ENCODE data around the gene SLC31A1.

DNA sequence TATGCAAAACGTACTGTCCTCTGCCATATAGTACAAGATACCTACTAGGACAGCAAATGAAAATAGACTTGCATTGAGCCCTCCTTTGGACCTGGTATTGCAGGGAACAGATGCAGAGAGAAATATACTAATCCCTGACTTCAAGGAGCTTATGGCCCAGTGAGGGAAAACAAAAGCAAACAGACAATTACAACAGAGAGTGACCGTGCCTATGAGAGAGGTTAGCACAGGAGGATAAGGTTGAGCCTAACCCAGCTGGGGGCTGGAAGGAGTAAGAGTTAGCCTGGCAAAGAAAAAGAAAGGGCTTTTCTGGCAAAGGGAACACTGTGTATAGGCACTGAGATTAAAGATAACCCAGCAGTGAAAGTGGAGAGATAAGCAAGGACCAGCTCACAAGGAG is 48.5 kb downstream of the SLC31A1 start:
- TF ChIP-seq POLR2A (IDR thresholded peaks at IDR 0.05) = no peak
- TF ChIP-seq, protein P1, sequence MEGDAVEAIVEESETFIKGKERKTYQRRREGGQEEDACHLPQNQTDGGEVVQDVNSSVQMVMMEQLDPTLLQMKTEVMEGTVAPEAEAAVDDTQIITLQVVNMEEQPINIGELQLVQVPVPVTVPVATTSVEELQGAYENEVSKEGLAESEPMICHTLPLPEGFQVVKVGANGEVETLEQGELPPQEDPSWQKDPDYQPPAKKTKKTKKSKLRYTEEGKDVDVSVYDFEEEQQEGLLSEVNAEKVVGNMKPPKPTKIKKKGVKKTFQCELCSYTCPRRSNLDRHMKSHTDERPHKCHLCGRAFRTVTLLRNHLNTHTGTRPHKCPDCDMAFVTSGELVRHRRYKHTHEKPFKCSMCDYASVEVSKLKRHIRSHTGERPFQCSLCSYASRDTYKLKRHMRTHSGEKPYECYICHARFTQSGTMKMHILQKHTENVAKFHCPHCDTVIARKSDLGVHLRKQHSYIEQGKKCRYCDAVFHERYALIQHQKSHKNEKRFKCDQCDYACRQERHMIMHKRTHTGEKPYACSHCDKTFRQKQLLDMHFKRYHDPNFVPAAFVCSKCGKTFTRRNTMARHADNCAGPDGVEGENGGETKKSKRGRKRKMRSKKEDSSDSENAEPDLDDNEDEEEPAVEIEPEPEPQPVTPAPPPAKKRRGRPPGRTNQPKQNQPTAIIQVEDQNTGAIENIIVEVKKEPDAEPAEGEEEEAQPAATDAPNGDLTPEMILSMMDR (IDR thresholded peaks at IDR 0.05) = no peak

Measured in adrenal gland (tissue), 5 donors.